ENCODE measurements around the gene EGFL6.

DNA sequence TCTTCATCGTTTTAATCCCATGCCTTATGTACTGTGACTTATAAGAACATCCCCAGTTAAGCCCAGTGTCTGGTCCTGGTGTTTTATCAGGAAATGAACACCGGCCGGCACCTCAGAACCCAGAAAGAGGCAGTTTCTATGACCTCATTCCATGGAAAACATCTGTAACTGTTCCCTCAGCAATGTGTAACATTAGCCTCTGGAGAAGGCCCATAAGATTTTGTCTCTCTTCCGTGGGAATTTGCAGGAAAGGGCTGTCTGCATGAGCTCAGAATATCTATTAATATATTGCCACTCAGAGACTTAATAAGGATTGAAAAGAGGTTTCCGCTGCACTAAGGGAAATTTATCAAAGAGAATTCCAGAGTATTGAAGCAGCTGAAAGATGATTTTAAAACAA, 80.4 kb downstream of the EGFL6 start:
- TF ChIP-seq, protein P1, sequence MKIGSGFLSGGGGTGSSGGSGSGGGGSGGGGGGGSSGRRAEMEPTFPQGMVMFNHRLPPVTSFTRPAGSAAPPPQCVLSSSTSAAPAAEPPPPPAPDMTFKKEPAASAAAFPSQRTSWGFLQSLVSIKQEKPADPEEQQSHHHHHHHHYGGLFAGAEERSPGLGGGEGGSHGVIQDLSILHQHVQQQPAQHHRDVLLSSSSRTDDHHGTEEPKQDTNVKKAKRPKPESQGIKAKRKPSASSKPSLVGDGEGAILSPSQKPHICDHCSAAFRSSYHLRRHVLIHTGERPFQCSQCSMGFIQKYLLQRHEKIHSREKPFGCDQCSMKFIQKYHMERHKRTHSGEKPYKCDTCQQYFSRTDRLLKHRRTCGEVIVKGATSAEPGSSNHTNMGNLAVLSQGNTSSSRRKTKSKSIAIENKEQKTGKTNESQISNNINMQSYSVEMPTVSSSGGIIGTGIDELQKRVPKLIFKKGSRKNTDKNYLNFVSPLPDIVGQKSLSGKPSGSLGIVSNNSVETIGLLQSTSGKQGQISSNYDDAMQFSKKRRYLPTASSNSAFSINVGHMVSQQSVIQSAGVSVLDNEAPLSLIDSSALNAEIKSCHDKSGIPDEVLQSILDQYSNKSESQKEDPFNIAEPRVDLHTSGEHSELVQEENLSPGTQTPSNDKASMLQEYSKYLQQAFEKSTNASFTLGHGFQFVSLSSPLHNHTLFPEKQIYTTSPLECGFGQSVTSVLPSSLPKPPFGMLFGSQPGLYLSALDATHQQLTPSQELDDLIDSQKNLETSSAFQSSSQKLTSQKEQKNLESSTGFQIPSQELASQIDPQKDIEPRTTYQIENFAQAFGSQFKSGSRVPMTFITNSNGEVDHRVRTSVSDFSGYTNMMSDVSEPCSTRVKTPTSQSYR (CRISPR knock-in tag; IDR thresholded peaks at IDR 0.05) = no peak
- TF ChIP-seq SMAD3 (CRISPR knock-in tag; IDR thresholded peaks at IDR 0.05; ENCODE audit: borderline replicate concordance) (no peak), MYBL2 (CRISPR knock-in tag; IDR thresholded peaks at IDR 0.05) (no peak)
- TF ChIP-seq, protein P2, sequence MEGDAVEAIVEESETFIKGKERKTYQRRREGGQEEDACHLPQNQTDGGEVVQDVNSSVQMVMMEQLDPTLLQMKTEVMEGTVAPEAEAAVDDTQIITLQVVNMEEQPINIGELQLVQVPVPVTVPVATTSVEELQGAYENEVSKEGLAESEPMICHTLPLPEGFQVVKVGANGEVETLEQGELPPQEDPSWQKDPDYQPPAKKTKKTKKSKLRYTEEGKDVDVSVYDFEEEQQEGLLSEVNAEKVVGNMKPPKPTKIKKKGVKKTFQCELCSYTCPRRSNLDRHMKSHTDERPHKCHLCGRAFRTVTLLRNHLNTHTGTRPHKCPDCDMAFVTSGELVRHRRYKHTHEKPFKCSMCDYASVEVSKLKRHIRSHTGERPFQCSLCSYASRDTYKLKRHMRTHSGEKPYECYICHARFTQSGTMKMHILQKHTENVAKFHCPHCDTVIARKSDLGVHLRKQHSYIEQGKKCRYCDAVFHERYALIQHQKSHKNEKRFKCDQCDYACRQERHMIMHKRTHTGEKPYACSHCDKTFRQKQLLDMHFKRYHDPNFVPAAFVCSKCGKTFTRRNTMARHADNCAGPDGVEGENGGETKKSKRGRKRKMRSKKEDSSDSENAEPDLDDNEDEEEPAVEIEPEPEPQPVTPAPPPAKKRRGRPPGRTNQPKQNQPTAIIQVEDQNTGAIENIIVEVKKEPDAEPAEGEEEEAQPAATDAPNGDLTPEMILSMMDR (IDR thresholded peaks at IDR 0.05) = no peak
